ENCODE data around the gene SAV1. TPM values are rescaled to one million over a fixed set of nuclear protein-coding genes. Genes with fewer than 3 reads are reported as not detected.

The SAV1 gene
- 10 to 100 TPM; 40.2 to 72.4 (median 48.6) TPM for total RNA-seq

DNA sequence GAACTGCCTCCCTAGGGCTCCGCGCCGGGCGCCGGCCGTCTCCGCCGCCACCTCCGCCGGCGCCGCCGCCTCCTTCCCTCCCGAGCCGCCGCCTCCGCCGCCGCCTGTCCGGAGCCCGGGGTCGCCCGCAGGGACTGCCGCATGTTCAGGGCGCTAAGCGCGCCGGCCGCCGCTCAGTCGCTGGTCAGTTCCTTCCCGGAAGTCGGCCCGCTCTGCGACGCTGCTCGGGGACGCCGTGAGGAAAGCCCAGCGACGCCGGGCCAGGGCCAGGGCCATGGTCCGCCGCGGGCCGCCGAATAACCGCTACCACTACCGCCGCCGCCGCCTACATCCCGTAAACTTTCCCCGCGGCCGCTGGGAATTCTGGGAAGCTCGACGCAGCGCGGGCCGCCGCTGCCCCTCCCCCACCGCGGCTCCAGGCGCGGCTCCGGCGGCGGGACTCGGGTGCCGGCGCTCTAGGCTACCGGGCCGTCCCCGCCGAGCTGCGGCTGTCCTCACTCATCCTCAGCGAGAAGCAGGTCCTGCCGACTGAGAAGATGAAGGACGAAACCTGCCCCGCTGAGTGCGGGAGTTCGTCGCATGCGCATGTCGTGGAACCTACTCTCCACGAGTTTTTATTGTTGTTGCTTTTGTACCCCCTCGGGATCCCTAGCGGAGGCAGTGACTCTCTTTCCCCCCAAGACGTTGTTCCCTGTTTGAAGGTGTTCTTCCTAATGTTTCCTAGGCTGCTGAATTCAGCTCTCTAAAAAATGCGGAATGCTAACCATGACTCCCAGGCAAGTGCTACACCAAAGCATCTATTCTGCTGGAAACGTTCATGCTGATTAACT, at the start of gene SAV1:
SAV1 (minus strand) TSS at position 311 of the 830 bp plus-strand sequence. CDS start 339 bp downstream, outside the sequence.
- peak; percentile 87 to 96 for TF ChIP-seq POLR2A (IDR thresholded peaks at IDR 0.05)
- TF ChIP-seq, protein P1, sequence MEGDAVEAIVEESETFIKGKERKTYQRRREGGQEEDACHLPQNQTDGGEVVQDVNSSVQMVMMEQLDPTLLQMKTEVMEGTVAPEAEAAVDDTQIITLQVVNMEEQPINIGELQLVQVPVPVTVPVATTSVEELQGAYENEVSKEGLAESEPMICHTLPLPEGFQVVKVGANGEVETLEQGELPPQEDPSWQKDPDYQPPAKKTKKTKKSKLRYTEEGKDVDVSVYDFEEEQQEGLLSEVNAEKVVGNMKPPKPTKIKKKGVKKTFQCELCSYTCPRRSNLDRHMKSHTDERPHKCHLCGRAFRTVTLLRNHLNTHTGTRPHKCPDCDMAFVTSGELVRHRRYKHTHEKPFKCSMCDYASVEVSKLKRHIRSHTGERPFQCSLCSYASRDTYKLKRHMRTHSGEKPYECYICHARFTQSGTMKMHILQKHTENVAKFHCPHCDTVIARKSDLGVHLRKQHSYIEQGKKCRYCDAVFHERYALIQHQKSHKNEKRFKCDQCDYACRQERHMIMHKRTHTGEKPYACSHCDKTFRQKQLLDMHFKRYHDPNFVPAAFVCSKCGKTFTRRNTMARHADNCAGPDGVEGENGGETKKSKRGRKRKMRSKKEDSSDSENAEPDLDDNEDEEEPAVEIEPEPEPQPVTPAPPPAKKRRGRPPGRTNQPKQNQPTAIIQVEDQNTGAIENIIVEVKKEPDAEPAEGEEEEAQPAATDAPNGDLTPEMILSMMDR (IDR thresholded peaks at IDR 0.05) = no peak
- Histone ChIP-seq H3K27ac (peak within 1 kb of the TSS; percentile 96 to 97 (median 97)), H3K36me3 (peaks cover 0 to 3% of the 10 kb centered on the region in 2 donors), H3K4me3 (replicated peaks in 1 of 3) (peak within 1 kb of the TSS; percentile 46 to 85 (median 85)), H3K27me3 (no peaks in the 10 kb centered on the region), H3K4me1 (peaks cover 13 to 20% of the 10 kb centered on the region in 2 donors), H3K9me3 (no peaks in the 10 kb centered on the region)
- peak; percentile 83 to 84 for DNase-seq
- intact Hi-C loops (cut with DNase I) = no loop called here
- WGBS, 2 donors = 1% methylated on average over 18 to 27 of the region's 92 CpGs

DNA sequence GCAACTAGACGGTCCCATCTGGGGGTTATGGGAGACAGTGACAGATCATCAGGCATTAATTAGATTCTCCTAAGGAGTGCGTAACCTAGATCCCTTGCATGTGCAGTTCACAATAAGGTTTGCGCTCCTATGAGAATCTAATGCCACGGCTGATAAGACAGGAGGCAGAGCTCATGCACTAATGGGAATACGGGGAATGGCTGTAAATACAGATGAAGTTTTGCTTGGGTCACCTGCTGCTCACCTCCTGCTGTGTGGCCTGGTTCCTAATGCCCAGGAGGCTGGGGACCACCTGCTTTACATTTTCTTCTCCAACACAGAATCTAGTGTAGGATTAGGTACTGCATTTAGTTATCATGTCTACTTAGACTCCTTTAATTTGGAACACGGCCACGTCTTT, 49.7 kb upstream of the SAV1 start:
- TF ChIP-seq POLR2A (IDR thresholded peaks at IDR 0.05) = no peak
- TF ChIP-seq, protein P1 (IDR thresholded peaks at IDR 0.05) = no peak
- H3K27ac ChIP-seq = no peak overlapping the region
- intact Hi-C loops (cut with DNase I) = loop anchor here (10.0 kb wide), 2 partner anchors 57 to 93 kb away; no protein-coding TSS in a partner anchor
- no peaks in the 10 kb centered on the region for H3K4me1 ChIP-seq
- peaks cover 0 to 4% of the 10 kb centered on the region in 2 donors for H3K36me3 ChIP-seq
- no peaks in the 10 kb centered on the region for H3K27me3 ChIP-seq
- 78 to 84% methylated on average over 7 of the region's 7 CpGs for WGBS, 2 donors
- H3K9me3 ChIP-seq = no peaks in the 10 kb centered on the region
- no peak for DNase-seq
- H3K4me3 ChIP-seq (replicated peaks in 1 of 3) = no peak overlapping the region

DNA sequence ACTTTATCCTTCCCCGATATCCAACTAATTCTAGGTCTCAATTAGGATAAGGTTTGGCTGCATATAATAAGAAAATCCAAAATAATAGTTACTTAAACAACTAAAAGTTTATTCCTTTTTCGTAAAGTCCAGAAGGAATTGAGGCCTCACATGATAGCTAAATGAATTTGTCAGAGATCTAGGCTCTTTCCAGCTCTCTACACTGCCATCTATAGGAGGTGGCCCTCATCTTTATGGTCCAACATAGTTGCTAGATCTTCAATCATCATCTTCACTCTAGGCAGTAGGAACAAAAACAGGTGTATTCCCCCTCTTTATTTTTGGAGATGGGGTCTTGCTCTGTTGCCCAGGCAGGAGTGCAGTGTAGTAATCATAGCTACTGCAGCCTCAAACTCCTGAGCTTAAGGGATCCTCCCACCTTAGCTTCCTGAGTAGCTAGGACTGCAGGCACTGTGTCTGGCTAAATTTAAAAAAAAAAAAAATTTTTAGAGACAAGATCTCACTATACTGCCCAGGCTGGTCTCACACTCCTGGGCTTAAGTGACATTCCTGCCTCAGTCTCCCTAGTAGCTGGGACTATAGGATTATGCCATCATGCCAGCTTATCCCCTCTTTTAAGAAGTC, 46.5 kb upstream of the SAV1 start:
- H3K4me3 ChIP-seq (replicated peaks in 1 of 3) = no peak overlapping the region
- WGBS, 2 donors = 72 to 74% methylated on average over 2 of the region's 2 CpGs
- no peaks in the 10 kb centered on the region for H3K9me3 ChIP-seq
- peak in 1 of 2 donors; percentile 21 for DNase-seq
- TF ChIP-seq, protein P1 (IDR thresholded peaks at IDR 0.05) = peak in 5 of 6 experiments; percentile 46 to 54 (median 52)
- TF ChIP-seq POLR2A (IDR thresholded peaks at IDR 0.05) = no peak
- no peaks in the 10 kb centered on the region for H3K36me3 ChIP-seq
- intact Hi-C loops (cut with DNase I) = loop anchor here (10.0 kb wide), 2 partner anchors 60 to 90 kb away; no protein-coding TSS in a partner anchor
- no peak overlapping the region for H3K27ac ChIP-seq
- H3K27me3 ChIP-seq = no peaks in the 10 kb centered on the region
- H3K4me1 ChIP-seq = no peaks in the 10 kb centered on the region

DNA sequence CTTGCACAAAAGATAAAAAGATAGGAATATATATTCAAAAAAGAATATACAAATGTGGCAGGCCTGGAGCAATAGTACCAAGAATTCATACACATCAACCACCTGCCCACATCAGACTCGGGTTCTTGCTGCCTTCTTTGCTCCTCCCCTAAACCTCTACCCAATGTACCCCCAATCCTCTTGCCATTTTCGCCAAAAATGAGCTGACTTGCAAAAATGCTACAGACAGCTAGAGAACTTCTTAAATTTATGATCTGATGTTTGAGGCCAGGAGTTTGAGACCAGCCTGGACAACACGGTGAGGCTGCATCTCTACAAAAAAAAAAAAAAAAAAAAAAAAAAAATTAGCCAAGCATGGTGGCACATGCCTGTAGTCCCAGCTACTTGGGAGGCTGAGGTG, 42.9 kb upstream of the SAV1 start:
- intact Hi-C loops (cut with DNase I) = loop anchor here (10.0 kb wide), 2 partner anchors 64 to 86 kb away; no protein-coding TSS in a partner anchor
- no peak overlapping the region for H3K4me3 ChIP-seq (replicated peaks in 1 of 3)
- H3K4me1 ChIP-seq = no peaks in the 10 kb centered on the region
- no peaks in the 10 kb centered on the region for H3K9me3 ChIP-seq
- WGBS, 2 donors = 94 to 95% methylated on average over 3 of the region's 3 CpGs
- H3K27me3 ChIP-seq = no peaks in the 10 kb centered on the region
- TF ChIP-seq POLR2A (IDR thresholded peaks at IDR 0.05) = no peak
- TF ChIP-seq, protein P1 (IDR thresholded peaks at IDR 0.05) = no peak
- H3K27ac ChIP-seq = no peak overlapping the region
- no peaks in the 10 kb centered on the region for H3K36me3 ChIP-seq
- no peak for DNase-seq
